ENCODE data around the gene TMEM208.

GRCh38 chr16:67230809-67231660 lies 4.1 kb downstream of the TMEM208 start:
- TF ChIP-seq POLR2A (IDR thresholded peaks at IDR 0.05) (no peak), CTCF (IDR thresholded peaks at IDR 0.05 in 4 of 5, conservative IDR thresholded peaks at IDR 0.05 in 1 of 5) (no peak)

Measured in gastrocnemius medialis (tissue), 4 donors.